ENCODE data around the gene MAPK1.
"Not testable (repeated sequence)": the region's sequence is repeated elsewhere in the genome, so short reads cannot be mapped to it uniquely, and the experiment has no call there.

Gene MAPK1

GRCh38 chr22:21719024-21719423 lies 148.4 kb downstream of the MAPK1 start:
- DNase-seq, result no peak

GRCh38 chr22:21718499-21718898 lies 148.9 kb downstream of the MAPK1 start:
- no peak for DNase-seq

- not testable (repeated sequence) for DNase-seq
Observed at GRCh38 chr22:21716395-21717122, 150.9 kb downstream of the MAPK1 start.

GRCh38 chr22:21714786-21715185 lies 152.7 kb downstream of the MAPK1 start:
- DNase-seq, result no peak

- no peak for DNase-seq
Observed at GRCh38 chr22:21714059-21714770, 153.2 kb downstream of the MAPK1 start.

GRCh38 chr22:21713428-21714058 lies 153.9 kb downstream of the MAPK1 start:
- no peak for DNase-seq

- DNase-seq, result no peak
Observed at GRCh38 chr22:21712751-21713427, 154.6 kb downstream of the MAPK1 start.

GRCh38 chr22:21711851-21712250 lies 155.6 kb downstream of the MAPK1 start:
- DNase-seq, result no peak

- no peak for DNase-seq
Observed at GRCh38 chr22:21710156-21710555, 157.3 kb downstream of the MAPK1 start.

GRCh38 chr22:21709688-21710087 lies 157.8 kb downstream of the MAPK1 start:
- DNase-seq, result no peak

- no peak for DNase-seq
Observed at GRCh38 chr22:21708960-21709359, 158.5 kb downstream of the MAPK1 start.

- no peak for DNase-seq
Observed at GRCh38 chr22:21707677-21708076, 159.8 kb downstream of the MAPK1 start.

Measured in DMS79 treated with DMSO at 0.1 percent for 48 hours (cell line).